NT2/D1 (cell line): ENCODE data around the gene TMEM247.

Experiments used
- SUZ12 ChIP-seq: IDR thresholded peaks from 2 replicates; pipeline ENCODE4 v1.6.1; 2011; ENCODE audit not compliant: insufficient read length, insufficient read depth; ENCODE audit errors: extremely low read depth
- YY1 ChIP-seq: IDR thresholded peaks from 2 replicates; pipeline ENCODE4 v1.6.1; 2011; ENCODE audit not compliant: insufficient read length, insufficient read depth
- ZNF274 ChIP-seq: IDR thresholded peaks from 2 replicates; pipeline ENCODE4 v1.6.1; 2011; ENCODE audit warnings: mild to moderate bottlenecking, low read depth, low read length

DNA sequence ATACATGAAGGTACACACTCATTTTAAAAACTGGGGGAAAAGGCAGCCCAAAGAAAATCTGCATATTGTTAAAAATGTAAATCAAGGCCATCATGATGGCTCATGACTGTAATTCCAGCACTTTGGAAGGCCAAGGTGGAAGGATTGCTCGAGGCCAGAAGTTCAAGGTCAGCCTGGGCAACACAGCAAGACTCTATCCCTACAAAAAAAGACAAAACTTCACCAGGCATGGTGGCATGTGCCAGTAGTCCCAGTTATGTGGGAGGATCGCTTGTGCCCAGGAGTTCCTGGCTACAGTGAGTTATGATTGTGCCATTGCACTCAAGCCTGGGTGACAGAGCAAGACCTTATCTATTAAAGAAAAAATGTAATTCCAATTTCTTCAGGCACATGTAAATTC, 34.6 kb upstream of the TMEM247 start:
- TF ChIP-seq YY1 (no peak), ZNF274 (no peak), SUZ12 (no peak)
